Brain pericyte (primary cell): ENCODE measurements around the gene MRPL49.
"Not testable (repeated sequence)": the region's sequence is repeated elsewhere in the genome, so short reads cannot be mapped to it uniquely, and the experiment has no call there.

Source experiments
- DNase-seq: peaks from one replicate; pipeline ENCODE4 v3.0.0-alpha.2; 2012; ENCODE audit warnings: low read depth, low spot score

Gene MRPL49

GRCh38 chr11:65165410-65166317 is 43.5 kb downstream of the MRPL49 start:
- no peak for DNase-seq

- DNase-seq, result no peak
Observed at GRCh38 chr11:65166893-65167292, 44.8 kb downstream of the MRPL49 start.

GRCh38 chr11:65167656-65168055 is 45.5 kb downstream of the MRPL49 start:
- DNase-seq, result no peak

DNA sequence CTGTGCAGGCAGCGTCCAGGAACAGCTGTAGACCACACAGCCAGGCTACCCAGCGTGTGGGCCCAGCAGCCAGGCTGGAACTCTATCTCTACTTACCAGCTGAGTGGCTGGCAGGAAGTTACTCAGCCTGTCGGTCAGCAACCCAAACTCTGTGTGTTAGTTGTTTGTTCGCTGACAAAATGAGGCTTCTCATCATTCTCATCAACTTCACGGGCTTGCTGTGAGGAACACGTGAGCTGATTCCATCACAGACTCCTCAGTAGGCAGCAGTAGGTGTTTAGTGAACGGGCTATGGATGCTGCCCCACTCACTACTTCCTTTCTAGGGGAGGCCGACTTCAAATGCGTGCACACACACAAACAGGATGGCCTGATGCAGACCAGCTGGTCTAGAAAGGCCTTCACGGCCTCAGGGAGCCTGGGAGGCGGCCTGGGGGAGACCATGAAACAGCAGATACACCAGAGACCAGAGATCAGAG is 47.1 kb downstream of the MRPL49 start:
- peak; percentile 39 for DNase-seq

DNA sequence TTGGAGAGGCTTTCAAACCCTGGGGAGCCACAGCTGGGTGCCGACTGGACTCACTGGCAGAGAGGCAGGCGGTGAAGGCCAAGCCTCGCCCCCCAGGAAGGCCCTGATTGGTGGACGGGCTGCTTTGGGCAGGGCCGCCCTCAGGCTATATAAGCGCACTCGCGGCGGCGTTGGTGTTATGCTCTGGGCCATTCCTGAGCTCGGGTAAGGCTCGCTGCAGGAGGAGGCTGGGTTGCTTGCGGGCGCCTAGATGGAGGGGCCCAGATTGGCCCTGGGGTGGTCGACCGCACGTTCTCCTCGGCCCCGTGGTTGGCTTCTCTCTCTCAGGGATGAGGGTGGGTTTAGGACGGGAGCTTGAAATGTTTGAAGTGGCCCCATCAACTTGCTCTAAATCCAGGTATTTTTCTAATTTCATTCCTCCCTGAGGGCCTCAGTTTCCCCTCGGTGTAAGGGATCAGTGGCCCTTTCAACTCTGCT is 48.0 kb downstream of the MRPL49 start, which contains the start of gene SPDYC:
TSS of gene SPDYC (plus strand) at position 176 of the 477 bp plus-strand sequence. CDS start 1,125 bp downstream, outside the sequence.
- no peak for DNase-seq

DNA sequence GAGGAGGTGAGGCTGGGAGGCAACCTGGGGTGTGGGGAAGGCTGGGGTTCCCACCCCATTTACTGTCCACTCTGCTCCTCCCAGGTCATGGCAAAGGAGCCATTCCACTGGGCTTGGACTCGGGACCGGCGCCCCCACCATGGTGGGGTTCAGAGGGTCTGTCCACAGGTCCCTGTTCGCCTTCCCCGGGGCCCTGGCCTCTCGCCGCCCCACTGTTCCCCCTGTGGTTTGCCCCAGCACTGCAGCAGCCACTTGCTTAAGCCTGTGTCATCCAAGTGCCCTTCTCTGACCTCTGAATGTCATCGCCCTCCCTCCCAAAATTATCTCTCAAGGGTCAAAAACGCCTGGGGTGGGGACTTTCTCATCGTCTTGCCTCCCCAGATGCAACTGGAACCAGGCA is 50.5 kb downstream of the MRPL49 start:
- DNase-seq, result no peak

DNA sequence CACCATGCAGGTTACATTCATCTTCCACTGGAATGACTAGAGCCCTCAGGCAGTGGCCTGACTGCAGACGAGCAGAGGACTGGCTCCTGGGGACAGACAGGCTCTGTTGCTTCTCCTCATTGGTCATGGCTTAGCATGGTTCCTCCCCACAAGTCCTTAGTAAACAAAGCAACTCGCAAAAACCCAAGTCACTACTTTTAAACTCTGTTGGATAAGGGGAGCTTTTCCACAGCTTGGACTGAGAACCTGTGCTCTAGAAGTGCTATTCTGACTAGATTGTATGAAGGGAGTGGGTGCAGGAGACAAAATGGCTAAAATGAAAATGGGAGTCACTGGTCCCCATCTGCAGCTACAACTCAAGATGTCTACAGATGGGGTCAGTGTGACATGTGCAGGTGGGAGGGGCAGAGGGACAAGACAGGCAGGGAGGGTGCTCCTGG is 52.5 kb downstream of the MRPL49 start:
- not testable (repeated sequence) for DNase-seq
